OCI-LY7 (cell line): ENCODE results near the gene PLK5.

Source experiments
- CTCF ChIP-seq: fragments of 200-600 bp; sonication (generic); conservative IDR thresholded peaks from 2 replicates; pipeline ENCODE4 v1.5.1; 2014; ENCODE audit warnings: mild to moderate bottlenecking, antibody characterized with exemption, low read length, moderate library complexity, mixed read lengths
- EZH2phosphoT487 ChIP-seq: fragments of 200-600 bp; sonication (generic); IDR thresholded peaks from 2 replicates; pipeline ENCODE4 v1.6.1; 2018; ENCODE audit warnings: low read depth, borderline replicate concordance, mild to moderate bottlenecking, mixed run types, antibody characterized with exemption, low read length, moderate library complexity, mixed read lengths

GRCh38 chr19:1475751-1476437 lies 48.0 kb upstream of the PLK5 start:
- no peak for TF ChIP-seq CTCF
- no peak for TF ChIP-seq EZH2phosphoT487
